G401 (cell line): ENCODE results near the gene TTC21A. TPM values are rescaled to one million over a fixed set of nuclear protein-coding genes. Genes with fewer than 3 reads are reported as not detected.

Experiments
- DNase-seq: peaks from one replicate; pipeline ENCODE4 v3.0.0-alpha.2; 2015; ENCODE audit warnings: low spot score
- in situ Hi-C: cut with HindIII; loops from 2 replicates; pipeline ENCODE4 v1.10.0; 2016; ENCODE audit warnings: low sequenced_read_pairs, mixed read lengths
- total RNA-seq: library from RNA; depleted of rRNA; stranded (reverse); fragments of >200 nt; shearing (Covaris generic); gene quantifications from 2 replicates; pipeline ENCODE4 v1.2.3, GENCODE V29; 2014

Gene TTC21A
- total RNA-seq, 1 experiment from 2014 or later = 1.2 TPM

DNA sequence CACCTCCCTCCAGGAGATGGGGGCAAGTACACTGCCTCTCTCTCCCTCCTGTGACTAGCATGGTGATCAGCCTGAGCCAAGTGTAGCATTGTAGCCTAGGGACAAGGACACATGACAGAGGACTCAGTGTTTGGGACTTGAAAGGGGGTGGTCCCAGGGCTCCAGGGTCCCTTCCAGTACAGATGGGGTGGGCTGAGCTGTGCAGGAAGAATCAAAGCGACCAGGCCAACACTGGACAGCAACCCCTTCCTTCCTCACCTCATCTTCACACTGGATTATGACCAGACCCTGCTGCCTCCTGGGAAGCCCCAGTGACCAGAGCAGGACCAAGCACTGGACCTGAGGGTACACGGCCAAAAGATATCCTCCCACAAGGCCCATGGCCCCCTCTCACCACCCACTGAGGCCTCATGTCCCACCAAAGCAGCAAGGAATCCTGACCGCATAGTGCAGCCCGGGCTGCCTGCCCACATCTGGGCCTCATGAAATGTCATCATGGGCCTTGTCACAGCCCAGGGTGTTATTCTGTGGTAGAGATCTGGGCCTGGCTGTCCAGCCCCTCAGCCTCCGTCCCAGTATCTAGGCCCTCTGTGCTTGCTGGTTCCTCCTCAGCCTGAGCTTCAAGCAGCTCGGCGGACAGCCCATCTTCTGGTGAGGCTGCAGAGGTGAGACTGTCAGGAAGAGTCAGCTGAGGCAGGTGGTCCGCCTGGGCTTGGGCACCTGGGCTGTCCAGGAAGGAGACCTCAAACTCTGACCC is 9.6 kb upstream of the TTC21A start:
- no peak for DNase-seq
- in situ Hi-C loops = no loop called here

DNA sequence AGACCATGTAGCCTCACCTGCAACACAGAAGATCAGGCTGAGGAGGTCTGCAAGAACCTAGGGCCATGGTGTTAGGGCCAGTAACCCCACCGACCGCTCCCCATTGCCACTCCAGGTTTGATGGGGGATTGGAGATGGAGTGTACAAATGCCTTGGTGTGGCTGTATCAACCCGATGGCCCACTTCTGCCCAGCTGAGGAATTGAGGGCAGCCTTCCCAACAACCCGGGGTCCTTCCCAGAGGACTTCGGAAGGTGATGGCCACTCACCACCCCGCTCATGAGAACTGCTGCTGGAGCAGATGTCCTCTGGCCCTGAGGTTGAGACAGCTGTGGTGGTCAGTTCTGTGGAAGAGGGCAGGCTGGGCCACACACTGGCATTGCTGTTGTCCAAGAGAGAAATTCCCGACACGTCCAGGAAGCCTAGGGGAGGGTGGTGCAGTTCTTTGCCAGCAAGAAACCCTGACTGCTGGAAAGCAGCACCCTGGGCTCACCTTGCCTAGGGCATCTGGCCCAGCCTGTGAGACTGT is 8.9 kb upstream of the TTC21A start:
- in situ Hi-C loops = no loop called here
- no peak for DNase-seq

DNA sequence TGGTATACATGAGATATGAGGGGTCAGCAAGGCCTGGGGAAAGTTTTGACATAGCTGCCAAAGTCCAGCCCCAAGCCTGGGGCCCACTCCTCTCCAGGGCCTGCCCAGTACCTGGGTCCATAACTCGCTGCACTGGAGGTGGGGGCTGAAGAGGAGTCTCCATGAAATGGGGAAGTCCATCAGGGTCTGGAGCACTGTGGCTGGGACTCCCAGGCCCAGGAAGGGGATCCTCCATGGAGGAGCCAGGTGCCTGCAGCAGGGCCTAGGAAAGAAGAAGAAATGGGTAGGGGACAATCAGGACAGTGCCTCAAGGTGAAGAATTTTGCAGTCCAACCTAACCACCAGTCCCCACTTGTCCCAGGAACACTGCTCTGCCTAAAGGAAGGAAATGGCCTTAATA is 8.2 kb upstream of the TTC21A start:
- in situ Hi-C loops = no loop called here
- DNase-seq = no peak

DNA sequence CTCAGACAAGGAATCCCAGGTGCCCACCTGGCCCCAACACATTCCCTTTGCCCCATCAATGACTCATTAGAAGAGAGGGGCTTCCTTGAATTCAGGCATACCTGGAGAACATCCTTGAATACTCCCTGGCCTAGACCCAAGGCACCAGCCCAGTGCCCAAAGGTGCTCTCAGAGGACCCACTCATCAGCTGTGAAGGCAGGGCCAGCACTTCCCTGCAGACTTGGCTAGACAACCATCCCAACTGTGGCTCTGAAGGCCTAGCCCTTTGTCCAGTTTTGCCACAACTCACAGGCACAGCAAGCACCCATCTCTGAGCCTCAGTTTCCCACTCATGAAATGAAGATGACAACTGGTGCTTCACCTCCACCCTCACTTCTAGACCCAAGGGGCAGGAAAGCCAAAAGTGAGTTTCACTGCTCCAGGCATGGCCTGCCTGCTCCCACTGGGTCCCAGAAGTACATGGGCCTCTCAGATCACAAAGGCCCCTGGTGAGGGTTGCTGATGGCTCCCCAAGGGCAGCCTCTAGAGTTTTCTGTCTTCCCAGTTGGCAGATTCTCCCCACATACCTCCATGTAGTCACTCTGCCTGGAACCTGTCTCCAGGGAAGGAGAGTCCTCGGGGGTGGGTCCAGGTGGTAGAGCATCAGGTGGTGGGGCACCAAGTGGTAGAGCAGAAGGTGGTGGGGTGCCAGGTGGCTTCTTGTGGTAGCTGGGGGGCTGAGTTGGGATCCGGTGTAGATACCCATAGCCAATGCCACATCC is 7.6 kb upstream of the TTC21A start:
- in situ Hi-C loops = loop anchor here (25.0 kb wide), 1 partner anchor 187 kb away; the partner anchor contains the start of gene CX3CR1
- no peak for DNase-seq

DNA sequence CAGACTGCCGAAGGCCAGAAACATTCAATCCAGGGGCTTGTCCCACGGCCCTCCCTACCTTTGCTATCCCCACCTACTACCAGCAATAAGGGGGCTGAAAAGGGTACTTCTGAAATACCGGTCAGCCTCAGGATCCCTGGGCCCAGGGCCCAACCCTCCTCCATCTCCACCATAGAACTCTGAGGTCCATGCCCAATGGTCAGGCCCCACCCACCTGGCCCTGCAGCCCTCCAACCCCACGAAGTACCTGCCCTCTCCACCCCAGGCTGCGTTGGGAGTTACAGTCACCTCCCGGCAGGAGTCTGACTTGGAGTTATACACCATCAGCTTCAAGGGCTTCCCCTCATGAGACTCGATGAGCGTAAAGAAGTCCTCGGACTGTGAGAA is 7.0 kb upstream of the TTC21A start:
- DNase-seq = no peak
- in situ Hi-C loops = loop anchor here (25.0 kb wide), 1 partner anchor 187 kb away; the partner anchor contains the start of gene CX3CR1

DNA sequence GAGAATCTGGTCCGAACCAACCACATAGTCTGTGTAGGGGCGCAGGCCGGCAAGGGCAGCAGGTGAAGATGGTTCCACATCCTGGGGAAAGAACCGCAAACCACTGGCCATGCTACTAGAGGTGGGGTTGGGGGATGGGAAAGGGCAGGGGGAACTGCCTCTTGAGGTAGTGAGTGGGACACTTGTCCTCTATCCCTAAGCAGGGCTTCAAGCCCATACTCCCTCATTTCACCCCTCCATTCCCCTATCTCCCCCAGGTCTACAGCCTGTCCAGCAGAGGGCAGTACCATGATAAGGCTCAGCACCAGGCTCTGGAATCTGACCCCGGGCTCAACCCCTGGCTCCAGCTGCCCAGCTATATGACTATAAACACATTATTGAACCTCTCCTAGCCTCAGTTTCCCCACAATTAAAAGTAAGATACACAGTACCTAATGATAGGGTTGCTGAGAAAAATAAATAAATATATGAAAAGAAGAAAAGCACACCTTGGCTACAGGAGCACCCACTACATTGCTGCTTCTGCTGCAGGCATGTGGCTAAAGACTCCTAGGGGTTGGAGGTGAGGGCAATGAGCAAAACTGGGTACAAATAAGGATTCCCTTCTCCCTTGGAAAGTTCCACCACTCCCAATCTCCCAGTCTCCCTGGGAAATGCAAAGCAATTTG is 6.3 kb upstream of the TTC21A start:
- in situ Hi-C loops = loop anchor here (25.0 kb wide), 1 partner anchor 186 kb away; the partner anchor contains the start of gene CX3CR1
- DNase-seq = peak; percentile 28

DNA sequence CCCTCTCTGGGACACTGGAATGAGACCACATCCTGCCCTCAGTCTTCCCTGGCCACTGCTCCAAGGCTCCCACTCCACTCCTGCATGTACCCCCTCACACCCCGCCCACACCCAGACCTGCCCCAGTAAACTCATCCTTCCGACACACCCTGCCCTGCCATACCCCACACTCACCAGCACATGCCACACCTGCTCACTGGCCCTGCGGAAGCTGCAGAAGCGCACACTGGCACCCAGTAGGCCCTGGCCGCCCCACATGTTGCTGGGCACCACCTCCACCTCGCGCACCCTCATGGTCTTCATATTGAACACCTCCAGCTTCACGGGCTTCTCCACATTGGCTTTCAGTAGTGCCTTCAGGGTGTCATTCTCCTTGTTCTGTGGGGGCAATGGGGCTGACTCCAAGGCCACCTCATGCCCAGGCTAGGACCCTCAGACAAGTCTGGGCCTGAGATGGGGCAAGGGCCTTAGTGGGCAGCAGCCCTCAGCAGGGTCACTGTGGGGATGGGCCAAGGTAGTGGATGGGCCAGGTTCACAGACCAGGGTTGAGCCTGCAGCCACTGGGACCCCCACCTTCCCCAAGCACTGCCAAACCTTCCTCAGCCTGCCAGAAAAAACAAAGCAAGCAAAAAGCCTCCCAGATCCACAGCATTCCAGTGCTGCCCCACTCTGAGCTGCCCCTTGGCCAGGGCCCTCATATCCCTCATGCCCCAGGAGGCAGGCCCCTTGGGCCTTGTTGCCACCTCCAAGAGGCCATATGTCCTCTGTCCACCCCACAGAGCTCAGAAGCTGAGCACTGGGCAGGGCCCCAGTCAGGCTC is 4.8 kb upstream of the TTC21A start:
- no peak for DNase-seq
- in situ Hi-C loops = loop anchor here (25.0 kb wide), 1 partner anchor 185 kb away; the partner anchor contains the start of gene CX3CR1

DNA sequence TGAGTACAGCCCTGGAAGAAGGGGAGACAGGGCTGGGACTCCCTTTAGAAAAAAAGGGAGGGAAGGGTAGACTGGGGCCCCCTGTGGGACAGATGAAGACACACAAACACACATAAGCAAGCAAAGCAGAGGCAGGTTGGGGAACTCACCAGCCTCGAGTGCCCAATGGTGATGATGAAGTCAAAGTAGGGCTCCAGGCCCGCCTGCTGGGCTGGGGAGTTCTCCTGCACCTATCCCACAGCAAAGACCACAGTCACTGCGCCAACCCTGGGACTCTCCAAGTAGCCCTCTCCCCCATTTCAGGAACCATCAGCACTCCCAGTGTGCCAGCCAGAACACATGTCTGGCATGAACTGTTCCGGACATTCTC is 4.2 kb upstream of the TTC21A start:
- in situ Hi-C loops = loop anchor here (25.0 kb wide), 1 partner anchor 184 kb away; the partner anchor contains the start of gene CX3CR1
- no peak for DNase-seq

DNA sequence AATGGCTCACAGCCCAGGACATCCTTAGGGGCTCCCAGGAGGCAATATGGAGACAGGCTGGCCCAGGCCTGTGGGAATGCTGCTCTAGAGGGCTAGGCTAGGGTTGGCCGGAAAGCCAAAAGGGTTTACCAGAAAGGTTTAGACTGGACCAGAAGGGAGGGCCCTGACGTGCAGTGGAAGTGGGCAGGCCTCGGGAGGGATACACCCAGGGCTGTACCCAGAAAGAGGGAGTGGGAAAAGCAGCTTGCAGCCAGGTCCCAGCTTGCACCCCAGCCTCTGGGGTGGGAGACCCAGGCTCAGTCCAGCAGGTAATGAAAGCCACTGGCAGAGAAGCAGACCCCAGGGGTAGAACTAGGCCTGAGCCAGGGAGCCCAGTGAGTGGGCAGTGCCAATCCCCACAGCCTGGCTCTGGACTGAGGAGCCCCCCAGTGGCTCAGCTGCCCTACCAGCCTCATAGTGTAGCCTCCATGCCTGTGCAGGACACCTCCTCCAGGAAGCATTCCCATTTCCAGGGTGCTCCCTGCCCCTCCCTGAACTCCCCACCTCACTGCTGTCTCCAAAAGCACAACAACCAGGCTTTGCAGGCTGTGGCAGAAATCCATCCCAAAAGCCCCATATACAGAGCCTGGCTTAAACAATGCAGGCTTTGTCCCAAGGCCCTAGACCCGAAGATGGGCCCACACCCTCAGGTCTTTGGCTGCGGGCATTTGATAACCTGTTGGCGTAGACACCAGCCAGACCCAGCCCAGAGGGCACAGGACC is 3.5 kb upstream of the TTC21A start:
- in situ Hi-C loops = loop anchor here (25.0 kb wide), 1 partner anchor 183 kb away; the partner anchor contains the start of gene CX3CR1
- no peak for DNase-seq

DNA sequence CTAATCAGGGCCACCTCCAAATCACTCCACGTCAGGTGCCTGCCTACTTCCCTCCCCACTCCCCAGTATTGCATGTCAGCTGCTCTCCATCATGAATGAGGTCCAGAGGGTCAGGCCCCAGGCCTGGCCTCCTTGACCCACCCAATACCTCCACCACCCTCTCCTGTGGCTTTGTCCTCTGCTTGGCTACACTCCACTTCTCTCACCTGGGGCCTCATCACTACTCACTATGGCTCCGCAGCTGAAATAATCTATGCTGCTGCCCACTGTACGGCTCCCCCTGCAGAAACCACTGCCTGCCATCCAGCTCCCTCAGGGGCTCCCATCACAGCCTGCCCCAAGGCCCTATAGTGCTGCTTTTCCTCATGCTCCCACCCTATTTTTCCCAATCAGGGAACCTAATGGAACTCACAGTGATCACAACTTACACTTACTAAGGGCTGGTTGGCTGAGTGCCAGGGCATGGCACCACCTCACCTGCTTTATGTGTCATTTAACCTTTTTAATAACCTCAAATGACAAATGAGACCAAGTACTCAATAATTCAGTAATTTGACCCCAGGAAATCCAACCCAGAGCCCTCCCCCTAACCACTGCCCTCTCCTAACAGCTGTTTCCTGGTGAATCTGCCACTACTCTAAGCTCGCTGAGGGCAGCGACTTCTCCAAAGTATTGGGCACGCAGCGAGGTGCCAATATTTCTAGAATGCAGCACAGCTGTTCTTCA is 2.4 kb upstream of the TTC21A start:
- in situ Hi-C loops = loop anchor here (25.0 kb wide), 1 partner anchor 182 kb away; the partner anchor contains the start of gene CX3CR1
- DNase-seq = no peak

DNA sequence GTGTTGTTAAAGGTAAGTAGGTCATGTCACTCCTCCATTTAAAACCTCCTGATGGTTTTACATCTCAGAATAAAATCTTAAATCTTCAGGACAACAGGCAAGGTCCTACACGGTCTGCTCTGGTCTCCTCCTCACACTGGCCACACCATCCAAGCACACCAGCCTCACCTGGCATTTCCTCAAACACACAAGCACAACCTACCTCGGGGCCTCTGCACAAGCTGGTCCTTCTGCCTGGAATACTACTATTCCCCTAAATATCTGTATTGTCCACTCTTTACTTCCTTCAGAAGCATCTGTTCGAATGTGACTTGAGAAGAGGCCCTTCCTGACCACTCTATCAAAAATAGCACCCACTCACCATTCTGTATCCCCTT is 1.8 kb upstream of the TTC21A start:
- in situ Hi-C loops = loop anchor here (25.0 kb wide), 1 partner anchor 182 kb away; the partner anchor contains the start of gene CX3CR1
- DNase-seq = no peak

DNA sequence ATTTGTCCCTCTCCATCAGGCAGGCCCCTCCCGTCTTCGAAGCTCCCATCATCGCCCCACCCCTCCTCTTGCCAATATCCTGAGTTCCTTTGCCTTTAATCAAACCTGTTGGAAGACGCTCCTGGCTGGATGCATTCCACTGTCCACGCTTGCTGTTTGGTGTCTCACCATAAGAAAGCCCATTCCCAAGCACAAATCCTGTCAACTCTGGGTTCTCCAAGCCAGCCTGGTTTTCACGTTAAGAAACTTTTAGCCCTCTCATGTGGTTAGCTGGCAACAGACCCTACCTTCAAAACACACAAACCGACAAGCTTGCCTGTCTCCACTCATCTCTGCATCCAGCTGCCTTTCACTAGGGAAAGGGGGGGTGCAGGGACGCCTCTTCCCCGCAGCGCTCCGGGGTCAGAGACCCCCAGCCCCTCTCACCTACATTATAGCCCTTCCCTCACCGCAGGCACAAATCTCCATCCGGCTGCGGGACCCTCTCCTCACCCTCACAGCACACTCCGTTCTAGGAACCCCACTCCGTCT is 1.1 kb upstream of the TTC21A start:
- peak; percentile 34 for DNase-seq
- in situ Hi-C loops = loop anchor here (25.0 kb wide), 1 partner anchor 181 kb away; the partner anchor contains the start of gene CX3CR1

DNA sequence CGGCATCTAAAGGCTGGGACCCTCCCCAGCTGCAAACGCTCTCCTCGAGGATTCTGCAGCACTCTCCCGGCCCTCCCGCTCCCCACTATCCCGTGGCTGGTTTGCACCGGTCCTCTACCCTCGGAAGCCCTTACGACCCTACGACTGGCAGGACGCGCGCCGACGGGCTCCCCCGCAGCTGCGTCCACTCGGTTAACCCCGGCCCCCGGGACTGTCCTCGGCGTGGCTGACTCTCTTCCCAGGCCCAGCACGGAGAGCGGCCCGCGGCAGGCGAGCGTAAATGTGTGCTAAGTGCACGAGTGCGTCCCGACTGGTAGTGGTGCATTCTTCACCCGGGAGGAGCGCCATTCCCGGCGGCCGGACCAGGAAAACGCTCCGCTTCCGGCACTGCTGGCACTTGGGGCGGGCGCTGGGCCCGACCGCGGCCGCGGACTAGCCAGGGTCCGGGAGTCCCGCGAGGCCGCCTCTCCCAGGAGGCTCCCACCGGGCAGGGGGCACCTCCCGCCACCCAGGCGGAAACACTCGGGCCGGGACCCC is 561 bp upstream of the TTC21A start:
- peak; percentile 55 for DNase-seq

DNA sequence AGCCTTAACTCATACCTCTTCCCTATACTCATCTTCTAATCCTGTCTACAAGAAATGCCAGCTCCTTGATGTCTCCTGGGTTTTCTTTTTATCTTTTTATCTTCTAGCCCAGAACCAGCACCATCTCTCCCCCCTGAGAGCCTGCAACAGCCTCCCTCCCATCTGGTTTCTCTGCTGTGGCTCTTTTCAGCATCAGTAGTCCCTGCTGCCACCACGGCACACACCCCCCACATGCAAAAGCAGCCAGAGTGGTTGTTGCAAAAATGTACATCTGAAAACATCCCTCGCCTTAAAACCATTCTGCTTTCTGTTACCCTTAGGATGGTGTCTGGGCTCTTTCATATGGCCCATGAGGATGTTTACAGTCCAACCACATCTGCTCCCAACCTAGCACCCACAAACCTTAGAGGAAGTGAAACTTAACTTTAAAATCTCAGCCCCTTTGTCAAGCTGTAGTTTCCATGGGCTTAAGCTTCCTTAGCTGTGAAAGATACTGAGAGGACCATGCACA is 775 bp downstream of the TTC21A start:
- in situ Hi-C loops = loop anchor here (25.0 kb wide), 1 partner anchor 179 kb away; the partner anchor contains the start of gene CX3CR1
- no peak for DNase-seq

More for the DNA sequence above, 561 bp upstream of the TTC21A start:
- in situ Hi-C loops = loop anchor here (25.0 kb wide), 1 partner anchor 180 kb away; the partner anchor contains the start of gene CX3CR1

DNA sequence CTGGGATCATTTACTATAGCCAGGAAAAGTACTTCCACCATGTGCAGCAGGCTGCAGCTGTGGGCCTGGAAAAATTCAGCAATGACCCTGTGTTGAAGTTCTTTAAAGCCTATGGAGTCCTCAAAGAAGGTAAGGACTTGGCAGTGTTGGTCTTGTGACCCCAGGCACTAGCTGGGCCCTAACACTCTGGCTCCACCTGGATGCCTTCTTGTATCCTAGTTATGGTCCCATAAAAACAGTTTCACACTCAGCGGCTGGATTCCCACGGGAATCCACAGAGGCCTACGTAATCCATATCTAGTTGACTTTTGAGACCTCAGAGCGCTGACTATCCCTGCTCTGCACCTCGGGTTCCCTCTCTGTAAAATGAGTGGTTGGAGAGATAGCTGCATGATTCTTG is 1.6 kb downstream of the TTC21A start:
- no peak for DNase-seq
- in situ Hi-C loops = loop anchor here (25.0 kb wide), 1 partner anchor 178 kb away; the partner anchor contains the start of gene CX3CR1

DNA sequence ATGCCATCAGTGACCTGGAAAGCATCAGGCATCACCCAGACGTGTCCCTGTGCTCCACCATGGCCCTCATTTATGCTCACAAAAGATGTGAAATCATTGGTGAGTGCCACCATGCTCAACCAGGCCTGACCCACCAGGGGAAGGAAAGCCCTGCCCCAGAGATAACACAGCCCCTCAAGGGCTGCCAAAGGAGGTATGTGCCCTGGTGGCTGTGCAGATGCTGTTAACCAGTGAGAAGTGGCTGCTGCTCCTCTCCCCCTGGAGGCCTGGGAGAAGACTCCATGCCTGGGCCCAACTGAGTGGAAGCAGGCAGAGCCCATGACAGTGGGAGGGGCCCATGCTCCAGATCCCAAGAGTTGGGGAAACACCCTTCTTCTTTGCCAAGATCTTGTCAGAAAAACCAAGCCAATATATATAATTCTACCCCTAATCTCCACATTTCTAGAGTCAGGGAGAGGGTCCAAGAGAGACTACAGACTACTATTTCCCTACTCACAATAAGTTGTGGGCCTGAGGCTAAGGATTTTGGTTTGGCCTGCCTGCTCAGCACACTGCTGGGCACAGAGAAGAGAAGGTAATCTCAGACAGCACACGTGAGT is 2.7 kb downstream of the TTC21A start:
- no peak for DNase-seq

More for the DNA sequence above, 2.7 kb downstream of the TTC21A start:
- in situ Hi-C loops = loop anchor here (25.0 kb wide), 1 partner anchor 177 kb away; the partner anchor contains the start of gene CX3CR1
